ENCODE measurements around the gene GAGE10.

GAGE10 gene

GRCh38 chrX:49269010-49269766 lies 34.3 kb upstream of the GAGE10 start:
- DNase-seq (ENCODE audit: low spot score), result peak; percentile 97
- peak overlapping the region; percentile 87 to 97 for H3K27ac ChIP-seq
- TF ChIP-seq CTCF (IDR thresholded peaks at IDR 0.05), result no peak
- peak overlapping the region; percentile 88 for H3K4me3 ChIP-seq

- H3K4me3 ChIP-seq, result peak within 1 kb of the TSS; percentile 88
- H3K27ac ChIP-seq, result peak within 1 kb of the TSS; percentile 87 to 97
- no peak for TF ChIP-seq CTCF (IDR thresholded peaks at IDR 0.05)
- DNase-seq (ENCODE audit: low spot score), result no peak
These were observed 33.6 kb upstream of the GAGE10 start, which contains the start of gene PPP1R3F for GRCh38 chrX:49269767-49270248. TSS of gene PPP1R3F (plus strand) at chrX:49269793. CDS start at chrX:49269870, 77 bp downstream.

GRCh38 chrX:49270249-49270921 lies 33.1 kb upstream of the GAGE10 start:
- TF ChIP-seq CTCF (IDR thresholded peaks at IDR 0.05), result no peak
- peak overlapping the region; percentile 88 for H3K4me3 ChIP-seq
- no peak for DNase-seq (ENCODE audit: low spot score)
- H3K27ac ChIP-seq, result peak overlapping the region; percentile 87 to 97

- peak overlapping the region; percentile 88 for H3K4me3 ChIP-seq
- TF ChIP-seq CTCF (IDR thresholded peaks at IDR 0.05), result no peak
- no peak overlapping the region for H3K27ac ChIP-seq
- no peak for DNase-seq (ENCODE audit: low spot score)
These were observed 32.1 kb upstream of the GAGE10 start for GRCh38 chrX:49271341-49271740.

GRCh38 chrX:49272421-49272820 lies 31.0 kb upstream of the GAGE10 start:
- no peak for TF ChIP-seq CTCF (IDR thresholded peaks at IDR 0.05)
- no peak for DNase-seq (ENCODE audit: low spot score)
- Histone ChIP-seq H3K4me3 (peak overlapping the region; percentile 88), H3K27ac (no peak overlapping the region)

GRCh38 chrX:49273181-49273727 lies 30.2 kb upstream of the GAGE10 start:
- no peak for TF ChIP-seq CTCF (IDR thresholded peaks at IDR 0.05)
- Histone ChIP-seq H3K4me3 (no peak overlapping the region), H3K27ac (no peak overlapping the region)
- DNase-seq (ENCODE audit: low spot score), result no peak
